Measurements from ENCODE around the gene FCRL5. TPM values are rescaled to one million over a fixed set of nuclear protein-coding genes. Genes with fewer than 3 reads are reported as not detected.
A peak's percentile ranks its signal among the peaks of the same experiment; 100 is the strongest.

FCRL5 gene
- total and polyA plus RNA-seq, 10 of the 15 experiments (the other 5 are each of a cell fraction or from before 2014, with no cell fraction given), result 1.1 to 136 (median 7.0) TPM

DNA sequence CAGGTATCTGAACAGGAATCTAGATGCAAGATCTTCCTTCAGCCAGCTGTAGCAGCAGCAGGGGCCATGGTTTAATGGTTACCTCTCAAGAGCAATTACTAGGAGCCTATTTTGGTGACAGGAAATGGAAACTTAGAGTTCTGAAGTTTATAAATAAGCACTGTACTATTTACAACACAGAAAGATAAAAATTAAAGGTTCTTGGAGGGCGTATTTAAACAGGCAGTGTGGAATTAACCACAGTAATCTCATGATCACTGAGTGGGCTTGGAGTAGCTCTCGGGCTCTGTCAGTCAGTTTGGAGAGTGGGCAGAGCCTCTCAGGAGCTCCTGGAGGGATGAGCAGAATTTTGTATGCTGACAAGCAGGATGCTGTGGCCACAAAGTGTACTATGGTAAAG, 10.2 kb upstream of the FCRL5 start (continued):
- TF ChIP-seq, protein P1, sequence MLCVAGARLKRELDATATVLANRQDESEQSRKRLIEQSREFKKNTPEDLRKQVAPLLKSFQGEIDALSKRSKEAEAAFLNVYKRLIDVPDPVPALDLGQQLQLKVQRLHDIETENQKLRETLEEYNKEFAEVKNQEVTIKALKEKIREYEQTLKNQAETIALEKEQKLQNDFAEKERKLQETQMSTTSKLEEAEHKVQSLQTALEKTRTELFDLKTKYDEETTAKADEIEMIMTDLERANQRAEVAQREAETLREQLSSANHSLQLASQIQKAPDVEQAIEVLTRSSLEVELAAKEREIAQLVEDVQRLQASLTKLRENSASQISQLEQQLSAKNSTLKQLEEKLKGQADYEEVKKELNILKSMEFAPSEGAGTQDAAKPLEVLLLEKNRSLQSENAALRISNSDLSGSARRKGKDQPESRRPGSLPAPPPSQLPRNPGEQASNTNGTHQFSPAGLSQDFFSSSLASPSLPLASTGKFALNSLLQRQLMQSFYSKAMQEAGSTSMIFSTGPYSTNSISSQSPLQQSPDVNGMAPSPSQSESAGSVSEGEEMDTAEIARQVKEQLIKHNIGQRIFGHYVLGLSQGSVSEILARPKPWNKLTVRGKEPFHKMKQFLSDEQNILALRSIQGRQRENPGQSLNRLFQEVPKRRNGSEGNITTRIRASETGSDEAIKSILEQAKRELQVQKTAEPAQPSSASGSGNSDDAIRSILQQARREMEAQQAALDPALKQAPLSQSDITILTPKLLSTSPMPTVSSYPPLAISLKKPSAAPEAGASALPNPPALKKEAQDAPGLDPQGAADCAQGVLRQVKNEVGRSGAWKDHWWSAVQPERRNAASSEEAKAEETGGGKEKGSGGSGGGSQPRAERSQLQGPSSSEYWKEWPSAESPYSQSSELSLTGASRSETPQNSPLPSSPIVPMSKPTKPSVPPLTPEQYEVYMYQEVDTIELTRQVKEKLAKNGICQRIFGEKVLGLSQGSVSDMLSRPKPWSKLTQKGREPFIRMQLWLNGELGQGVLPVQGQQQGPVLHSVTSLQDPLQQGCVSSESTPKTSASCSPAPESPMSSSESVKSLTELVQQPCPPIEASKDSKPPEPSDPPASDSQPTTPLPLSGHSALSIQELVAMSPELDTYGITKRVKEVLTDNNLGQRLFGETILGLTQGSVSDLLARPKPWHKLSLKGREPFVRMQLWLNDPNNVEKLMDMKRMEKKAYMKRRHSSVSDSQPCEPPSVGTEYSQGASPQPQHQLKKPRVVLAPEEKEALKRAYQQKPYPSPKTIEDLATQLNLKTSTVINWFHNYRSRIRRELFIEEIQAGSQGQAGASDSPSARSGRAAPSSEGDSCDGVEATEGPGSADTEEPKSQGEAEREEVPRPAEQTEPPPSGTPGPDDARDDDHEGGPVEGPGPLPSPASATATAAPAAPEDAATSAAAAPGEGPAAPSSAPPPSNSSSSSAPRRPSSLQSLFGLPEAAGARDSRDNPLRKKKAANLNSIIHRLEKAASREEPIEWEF (IDR thresholded peaks at IDR 0.05; ENCODE audit: insufficient replicate concordance, low read depth, low read length), result no peak
- peak; percentile 73 for TF ChIP-seq IKZF1 (conservative IDR thresholded peaks at IDR 0.05)
- TF ChIP-seq E2F8 (IDR thresholded peaks at IDR 0.05; ENCODE audit: low read depth, partially characterized antibody), result no peak
- TF ChIP-seq ZNF24 (IDR thresholded peaks at IDR 0.05), result no peak
- no peak for TF ChIP-seq ZNF622 (IDR thresholded peaks at IDR 0.05)
- no peak for TF ChIP-seq RBBP5 (conservative IDR thresholded peaks at IDR 0.05)
- peak; percentile 47 to 83; a peak in 1 of 4 replicates for TF ChIP-seq EP300 (IDR thresholded peaks at IDR 0.05; ENCODE audit: borderline replicate concordance in 1 of 2, control insufficient read depth in 1 of 2, low read depth in 2 of 2, low read length in 2 of 2)
- TF ChIP-seq, protein P2, sequence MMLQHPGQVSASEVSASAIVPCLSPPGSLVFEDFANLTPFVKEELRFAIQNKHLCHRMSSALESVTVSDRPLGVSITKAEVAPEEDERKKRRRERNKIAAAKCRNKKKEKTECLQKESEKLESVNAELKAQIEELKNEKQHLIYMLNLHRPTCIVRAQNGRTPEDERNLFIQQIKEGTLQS (IDR thresholded peaks at IDR 0.05; ENCODE audit: borderline replicate concordance, extremely low read depth, low read depth, low read length), result no peak
- TF ChIP-seq YY1 (IDR thresholded peaks at IDR 0.05; ENCODE audit: low read depth, low read length), result peak; percentile 49; the same call in 1 of the 2 replicates
- TF ChIP-seq REST (IDR thresholded peaks at IDR 0.05; ENCODE audit: low read depth, low read length), result no peak
- TF ChIP-seq CBX3 (IDR thresholded peaks at IDR 0.05; ENCODE audit: borderline replicate concordance, low read depth), result no peak
- no peak for TF ChIP-seq JUND (IDR thresholded peaks at IDR 0.05; ENCODE audit: low read depth, low read length)
- no peak for TF ChIP-seq ZBTB11 (CRISPR knock-in tag; IDR thresholded peaks at IDR 0.05)
- peak; percentile 83; the same call in 1 of the 2 replicates for TF ChIP-seq TBL1XR1 (IDR thresholded peaks at IDR 0.05; ENCODE audit: low read depth, low read length)

Data from GM12878 (cell line).